Peyer's patch (tissue), 4 donors: ENCODE results near the gene RHBDL1.

Experiments
- CTCF ChIP-seq, 6 experiments: fragments of 450-650 bp in 4 of 6; fragments of 200-600 bp in 2 of 6; sonication (generic) in 1 of 6; IDR thresholded peaks; one replicate each; pipeline ENCODE4 v1.5.1; 2017 to 2019; ENCODE audit warnings: antibody characterized with exemption in 6 of 6, mild to moderate bottlenecking in 3 of 6, moderate library complexity in 1 of 6
- POLR2A ChIP-seq, 2 donors: fragments of 450-650 bp; IDR thresholded peaks; one replicate each; pipeline ENCODE4 v1.5.1; 2017; ENCODE audit warnings: antibody characterized with exemption in 2 of 2, mild to moderate bottlenecking in 2 of 2, moderate library complexity in 2 of 2

GRCh38 chr16:714079-714478, 38.6 kb downstream of the RHBDL1 start:
- TF ChIP-seq POLR2A (IDR thresholded peaks at IDR 0.05) = no peak
- TF ChIP-seq CTCF (IDR thresholded peaks at IDR 0.05) = no peak
